ENCODE results near the gene HECW1.

The HECW1 gene

GRCh38 chr7:43307522-43307921 lies 195.1 kb downstream of the HECW1 start:
- Mint-ChIP-seq H3K9me3 (no peaks in the 10 kb centered on the region), H3K27ac (no peak overlapping the region), H3K36me3 (no peaks in the 10 kb centered on the region), H3K27me3 (peaks cover 26% of the 10 kb centered on the region), H3K4me3 (no peak overlapping the region), H3K4me1 (no peaks in the 10 kb centered on the region)
- ATAC-seq, result no peak

- peaks cover 15% of the 10 kb centered on the region for H3K27me3 Mint-ChIP-seq
- no peak overlapping the region for H3K27ac Mint-ChIP-seq
- no peaks in the 10 kb centered on the region for H3K9me3 Mint-ChIP-seq
- ATAC-seq, result no peak
- H3K36me3 Mint-ChIP-seq, result no peaks in the 10 kb centered on the region
- H3K4me1 Mint-ChIP-seq, result peaks cover 5% of the 10 kb centered on the region
- no peak overlapping the region for H3K4me3 Mint-ChIP-seq
These were observed 196.7 kb downstream of the HECW1 start for GRCh38 chr7:43308913-43309705.

- Mint-ChIP-seq H3K36me3 (no peaks in the 10 kb centered on the region), H3K4me1 (peaks cover 10% of the 10 kb centered on the region), H3K27ac (no peak overlapping the region), H3K4me3 (no peak overlapping the region), H3K9me3 (no peaks in the 10 kb centered on the region), H3K27me3 (peaks cover 15% of the 10 kb centered on the region)
- ATAC-seq, result no peak
These were observed 197.2 kb downstream of the HECW1 start for GRCh38 chr7:43309706-43310022.

- Mint-ChIP-seq H3K36me3 (no peaks in the 10 kb centered on the region), H3K27me3 (peaks cover 15% of the 10 kb centered on the region), H3K9me3 (no peaks in the 10 kb centered on the region), H3K27ac (no peak overlapping the region), H3K4me3 (no peak overlapping the region), H3K4me1 (peaks cover 10% of the 10 kb centered on the region)
- no peak for ATAC-seq
These were observed 198.6 kb downstream of the HECW1 start for GRCh38 chr7:43311052-43311451.

- no peaks in the 10 kb centered on the region for H3K9me3 Mint-ChIP-seq
- no peaks in the 10 kb centered on the region for H3K36me3 Mint-ChIP-seq
- peak; percentile 32 for ATAC-seq
- peaks cover 10% of the 10 kb centered on the region for H3K4me1 Mint-ChIP-seq
- H3K27me3 Mint-ChIP-seq, result peaks cover 9% of the 10 kb centered on the region
- H3K27ac Mint-ChIP-seq, result no peak overlapping the region
- no peak overlapping the region for H3K4me3 Mint-ChIP-seq
These were observed 199.2 kb downstream of the HECW1 start for GRCh38 chr7:43311694-43312093.

GRCh38 chr7:43313628-43314378 lies 201.4 kb downstream of the HECW1 start:
- Mint-ChIP-seq H3K9me3 (no peaks in the 10 kb centered on the region), H3K4me3 (no peak overlapping the region), H3K36me3 (no peaks in the 10 kb centered on the region), H3K4me1 (peaks cover 10% of the 10 kb centered on the region), H3K27me3 (no peaks in the 10 kb centered on the region), H3K27ac (no peak overlapping the region)
- ATAC-seq, result no peak

GRCh38 chr7:43314379-43315158 lies 202.1 kb downstream of the HECW1 start:
- no peak overlapping the region for H3K4me3 Mint-ChIP-seq
- H3K36me3 Mint-ChIP-seq, result no peaks in the 10 kb centered on the region
- H3K27ac Mint-ChIP-seq, result no peak overlapping the region
- H3K4me1 Mint-ChIP-seq, result peaks cover 10% of the 10 kb centered on the region
- H3K27me3 Mint-ChIP-seq, result no peaks in the 10 kb centered on the region
- no peaks in the 10 kb centered on the region for H3K9me3 Mint-ChIP-seq
- no peak for ATAC-seq

GRCh38 chr7:43317075-43317474 lies 204.6 kb downstream of the HECW1 start:
- Mint-ChIP-seq H3K4me1 (peaks cover 10% of the 10 kb centered on the region), H3K4me3 (no peak overlapping the region), H3K9me3 (no peaks in the 10 kb centered on the region), H3K36me3 (no peaks in the 10 kb centered on the region), H3K27ac (no peak overlapping the region), H3K27me3 (peaks cover 2% of the 10 kb centered on the region)
- ATAC-seq, result no peak

- Mint-ChIP-seq H3K27ac (no peak overlapping the region), H3K4me1 (peaks cover 10% of the 10 kb centered on the region), H3K36me3 (no peaks in the 10 kb centered on the region), H3K27me3 (peaks cover 9% of the 10 kb centered on the region), H3K4me3 (no peak overlapping the region), H3K9me3 (no peaks in the 10 kb centered on the region)
- ATAC-seq, result no peak
These were observed 205.8 kb downstream of the HECW1 start for GRCh38 chr7:43318188-43318770.

GRCh38 chr7:43325595-43325994 lies 213.1 kb downstream of the HECW1 start:
- Mint-ChIP-seq H3K9me3 (no peaks in the 10 kb centered on the region), H3K27ac (no peak overlapping the region), H3K27me3 (peaks cover 37% of the 10 kb centered on the region), H3K4me1 (no peaks in the 10 kb centered on the region), H3K4me3 (no peak overlapping the region), H3K36me3 (no peaks in the 10 kb centered on the region)
- ATAC-seq, result no peak

GRCh38 chr7:43328336-43328735 lies 215.9 kb downstream of the HECW1 start:
- H3K27ac Mint-ChIP-seq, result no peak overlapping the region
- H3K4me1 Mint-ChIP-seq, result no peaks in the 10 kb centered on the region
- H3K36me3 Mint-ChIP-seq, result no peaks in the 10 kb centered on the region
- peaks cover 28% of the 10 kb centered on the region for H3K27me3 Mint-ChIP-seq
- ATAC-seq, result no peak
- no peak overlapping the region for H3K4me3 Mint-ChIP-seq
- H3K9me3 Mint-ChIP-seq, result no peaks in the 10 kb centered on the region

- no peak overlapping the region for H3K4me3 Mint-ChIP-seq
- no peaks in the 10 kb centered on the region for H3K36me3 Mint-ChIP-seq
- H3K27me3 Mint-ChIP-seq, result peaks cover 28% of the 10 kb centered on the region
- no peaks in the 10 kb centered on the region for H3K4me1 Mint-ChIP-seq
- no peaks in the 10 kb centered on the region for H3K9me3 Mint-ChIP-seq
- no peak for ATAC-seq
- H3K27ac Mint-ChIP-seq, result no peak overlapping the region
These were observed 216.4 kb downstream of the HECW1 start for GRCh38 chr7:43328785-43329380.

- no peak for ATAC-seq
- Mint-ChIP-seq H3K4me3 (no peak overlapping the region), H3K9me3 (no peaks in the 10 kb centered on the region), H3K27me3 (peaks cover 14% of the 10 kb centered on the region), H3K4me1 (no peaks in the 10 kb centered on the region), H3K27ac (no peak overlapping the region), H3K36me3 (no peaks in the 10 kb centered on the region)
These were observed 219.8 kb downstream of the HECW1 start for GRCh38 chr7:43332193-43332796.

GRCh38 chr7:43337191-43337590 lies 224.7 kb downstream of the HECW1 start:
- Mint-ChIP-seq H3K4me3 (no peak overlapping the region), H3K27ac (no peak overlapping the region), H3K36me3 (no peaks in the 10 kb centered on the region), H3K27me3 (peaks cover 12% of the 10 kb centered on the region), H3K4me1 (no peaks in the 10 kb centered on the region), H3K9me3 (no peaks in the 10 kb centered on the region)
- ATAC-seq, result no peak
